Endothelial cell (in vitro differentiated cells): ENCODE measurements around the gene VAV2. TPM values are rescaled to one million over a fixed set of nuclear protein-coding genes. Genes with fewer than 3 reads are reported as not detected.
A peak's percentile ranks its signal among the peaks of the same experiment; 100 is the strongest.

ENCODE experiments used
- DNase-seq: peaks from one replicate; pipeline ENCODE4 v3.0.0; 2021; ENCODE audit warnings: low spot score
- H3K27ac Mint-ChIP-seq: one replicate; pipeline ENCODE4 v1.8.0; 2021; ENCODE audit warnings: mixed read lengths, inconsistent platforms; ENCODE audit not compliant: unreplicated experiment
- H3K27me3 Mint-ChIP-seq: one replicate; pipeline ENCODE4 v1.8.0; 2021; ENCODE audit warnings: mild to moderate bottlenecking, moderate library complexity, mixed read lengths, inconsistent platforms; ENCODE audit not compliant: unreplicated experiment
- H3K36me3 Mint-ChIP-seq: one replicate; pipeline ENCODE4 v1.8.0; 2021; ENCODE audit warnings: mild to moderate bottlenecking, low read depth, mixed read lengths, inconsistent platforms; ENCODE audit not compliant: unreplicated experiment
- H3K4me1 Mint-ChIP-seq: one replicate; pipeline ENCODE4 v1.8.0; 2021; ENCODE audit warnings: mild to moderate bottlenecking, mixed read lengths, inconsistent platforms; ENCODE audit not compliant: unreplicated experiment
- H3K4me3 Mint-ChIP-seq: one replicate; pipeline ENCODE4 v1.8.0; 2021; ENCODE audit warnings: mild to moderate bottlenecking, mixed read lengths, inconsistent platforms; ENCODE audit not compliant: unreplicated experiment
- H3K9me3 Mint-ChIP-seq: one replicate; pipeline ENCODE4 v1.8.0; 2021; ENCODE audit warnings: mixed read lengths, inconsistent platforms; ENCODE audit not compliant: unreplicated experiment
- CTCF ChIP-seq: fragments of 200-600 bp; sonication (generic); IDR thresholded peaks from one replicate; pipeline ENCODE4 v1.5.0; 2021; ENCODE audit warnings: antibody characterized with exemption; ENCODE audit not compliant: unreplicated experiment
- total RNA-seq: library from RNA; stranded (reverse); fragmentation: NEBNext Ultra II Directional; extraction: Animal tissue kit (Norgen Biotek cat#: 25700); gene quantifications from one replicate; pipeline ENCODE4 v1.2.1, GENCODE V29; 2021; ENCODE audit not compliant: unreplicated experiment

The VAV2 gene
- total RNA-seq, 1 donor from 2014 or later, result 27.2 TPM

DNA sequence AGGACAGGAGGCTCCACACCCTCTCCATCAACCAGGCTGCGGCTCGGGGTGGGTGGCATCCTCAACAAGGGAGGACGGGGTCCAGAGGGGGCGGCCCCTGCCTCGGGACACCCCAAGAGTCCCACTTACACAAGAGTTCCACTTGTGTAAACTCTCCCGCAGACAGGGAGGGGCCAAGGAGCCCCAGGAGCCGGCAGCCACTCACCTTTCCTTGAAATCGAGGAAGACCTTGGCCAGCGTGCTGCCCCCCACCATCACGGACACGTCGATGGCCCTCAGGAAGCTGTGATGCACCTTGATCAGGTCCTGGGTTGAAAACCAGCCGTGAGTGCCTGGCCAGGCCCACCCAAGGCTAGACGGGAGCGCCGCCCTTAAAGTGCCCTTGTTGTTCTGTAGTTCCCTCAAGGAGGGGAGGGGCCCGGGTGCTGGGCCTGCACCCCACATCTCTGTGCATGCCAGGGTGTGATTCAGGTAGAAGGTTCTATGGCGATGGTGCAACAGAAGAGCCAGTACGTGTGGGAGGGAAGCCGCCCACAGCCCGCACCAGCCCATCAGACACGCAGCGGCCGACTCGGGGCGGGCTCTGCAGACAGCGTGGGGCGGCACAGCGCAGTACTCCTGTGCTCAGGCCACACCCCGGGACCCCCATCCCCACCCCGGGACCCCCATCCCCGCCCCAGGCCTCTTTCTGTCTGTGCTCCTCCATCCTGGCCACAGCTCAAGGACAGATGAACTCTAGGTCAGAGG is 186.1 kb downstream of the VAV2 start:
- no peak for TF ChIP-seq CTCF
- Mint-ChIP-seq H3K9me3 (no peaks in the 10 kb centered on the region), H3K27ac (no peak overlapping the region), H3K4me3 (no peak overlapping the region), H3K36me3 (peaks cover 6% of the 10 kb centered on the region), H3K4me1 (peaks cover 7% of the 10 kb centered on the region), H3K27me3 (peaks cover 8% of the 10 kb centered on the region)
- DNase-seq, result no peak

- Mint-ChIP-seq H3K27ac (no peak overlapping the region), H3K36me3 (peaks cover 10% of the 10 kb centered on the region), H3K9me3 (no peaks in the 10 kb centered on the region), H3K4me3 (no peak overlapping the region), H3K27me3 (peaks cover 8% of the 10 kb centered on the region), H3K4me1 (no peaks in the 10 kb centered on the region)
- DNase-seq, result no peak
- TF ChIP-seq CTCF, result no peak
Observed at GRCh38 chr9:133804199-133804598, 187.9 kb downstream of the VAV2 start.

DNA sequence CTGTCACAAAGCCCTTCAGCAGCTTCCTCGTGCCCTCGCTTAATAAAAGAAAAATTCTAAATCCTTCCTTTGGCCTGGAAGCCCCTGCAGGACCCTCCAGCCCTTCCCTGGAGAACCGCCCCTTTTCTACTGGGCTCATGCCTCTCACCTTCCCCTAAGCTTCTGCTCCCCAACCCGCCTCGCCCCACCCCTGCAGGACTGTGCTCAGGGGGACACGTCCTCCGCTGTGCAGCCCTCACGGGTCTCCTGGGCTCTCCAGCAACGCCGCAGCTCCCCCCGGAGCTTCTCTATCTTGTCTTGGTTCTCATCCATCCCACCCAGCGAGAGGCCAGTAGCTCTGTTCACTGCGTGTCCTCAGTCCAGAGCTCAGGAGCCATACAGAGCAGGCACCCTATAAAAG is 188.4 kb downstream of the VAV2 start:
- Mint-ChIP-seq H3K27me3 (peaks cover 8% of the 10 kb centered on the region), H3K4me3 (no peak overlapping the region), H3K36me3 (peaks cover 10% of the 10 kb centered on the region), H3K4me1 (no peaks in the 10 kb centered on the region), H3K9me3 (no peaks in the 10 kb centered on the region), H3K27ac (no peak overlapping the region)
- no peak for DNase-seq
- TF ChIP-seq CTCF, result no peak

DNA sequence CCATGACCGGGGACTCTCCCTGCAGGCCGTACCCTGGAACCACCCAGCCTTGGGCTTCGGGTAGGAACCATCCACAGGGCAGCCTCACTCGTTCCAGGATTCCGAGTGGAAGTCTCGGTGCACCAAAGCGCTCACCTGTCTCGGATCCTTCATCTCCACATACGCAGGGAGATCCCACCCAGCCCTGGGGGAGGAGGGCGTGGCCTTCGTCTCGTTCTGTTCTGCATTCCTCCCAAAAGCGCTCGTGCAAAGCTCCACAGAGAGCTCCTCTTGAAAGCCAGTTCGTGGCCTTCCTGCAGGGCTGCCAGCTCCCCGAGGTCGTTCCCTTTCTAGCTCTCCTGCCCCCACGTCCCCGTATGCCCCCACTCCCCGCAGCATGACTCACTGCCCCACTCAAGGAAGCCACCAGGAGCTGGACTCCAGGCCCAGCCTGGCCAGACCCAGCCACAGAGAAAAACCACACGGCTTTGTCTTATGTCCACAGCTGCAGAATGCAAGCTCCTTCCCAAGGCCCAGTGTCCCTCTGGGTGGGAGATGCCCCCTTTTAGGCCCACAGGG is 189.0 kb downstream of the VAV2 start:
- H3K4me3 Mint-ChIP-seq, result no peak overlapping the region
- H3K27ac Mint-ChIP-seq, result no peak overlapping the region
- no peaks in the 10 kb centered on the region for H3K4me1 Mint-ChIP-seq
- H3K36me3 Mint-ChIP-seq, result peaks cover 10% of the 10 kb centered on the region
- no peaks in the 10 kb centered on the region for H3K9me3 Mint-ChIP-seq
- peaks cover 9% of the 10 kb centered on the region for H3K27me3 Mint-ChIP-seq
- TF ChIP-seq CTCF, result no peak
- no peak for DNase-seq

GRCh38 chr9:133801739-133802138 is 190.4 kb downstream of the VAV2 start:
- Mint-ChIP-seq H3K36me3 (peaks cover 10% of the 10 kb centered on the region), H3K4me3 (no peak overlapping the region), H3K27ac (peak overlapping the region; percentile 12), H3K27me3 (peaks cover 8% of the 10 kb centered on the region), H3K9me3 (no peaks in the 10 kb centered on the region), H3K4me1 (no peaks in the 10 kb centered on the region)
- DNase-seq, result no peak
- TF ChIP-seq CTCF, result no peak
